Immature natural killer cell (primary cell): ENCODE data around the gene UBAC1. TPM values are rescaled to one million over a fixed set of nuclear protein-coding genes. Genes with fewer than 3 reads are reported as not detected.

ENCODE experiments used
- DNase-seq, 3 donors: peaks; one replicate each; pipeline ENCODE4 v3.0.0; 2022; ENCODE audit warnings: mixed read lengths in 1 of 3
- H3K27ac Mint-ChIP-seq, 6 donors: one replicate each; pipeline ENCODE4 v1.8.0; 2020; ENCODE audit warnings: mixed read lengths in 6 of 6, mild to moderate bottlenecking in 5 of 6, inconsistent platforms in 4 of 6, moderate library complexity in 3 of 6
- H3K27me3 Mint-ChIP-seq, 3 donors: one replicate each; pipeline ENCODE4 v1.8.0; 2020 to 2021; ENCODE audit warnings: low read depth in 3 of 3, mild to moderate bottlenecking in 3 of 3, mixed read lengths in 3 of 3, moderate library complexity in 3 of 3, inconsistent platforms in 1 of 3
- H3K36me3 Mint-ChIP-seq, 3 donors: one replicate each; pipeline ENCODE4 v1.8.0; 2020; ENCODE audit warnings: mixed read lengths in 3 of 3, inconsistent platforms in 2 of 3, mild to moderate bottlenecking in 2 of 3
- H3K4me1 Mint-ChIP-seq, 2 donors: one replicate each; pipeline ENCODE4 v1.8.0; 2020; ENCODE audit warnings: inconsistent platforms in 2 of 2, mild to moderate bottlenecking in 2 of 2, mixed read lengths in 2 of 2, moderate library complexity in 1 of 2
- H3K4me3 Mint-ChIP-seq, 5 donors: one replicate each; pipeline ENCODE4 v1.8.0; 2020; ENCODE audit warnings: mild to moderate bottlenecking in 5 of 5, mixed read lengths in 5 of 5, inconsistent platforms in 3 of 5, moderate library complexity in 3 of 5
- H3K9me3 Mint-ChIP-seq, 6 donors: one replicate each; pipeline ENCODE4 v1.8.0; 2020; ENCODE audit warnings: mild to moderate bottlenecking in 6 of 6, mixed read lengths in 6 of 6, inconsistent platforms in 4 of 6, moderate library complexity in 3 of 6
- polyA plus RNA-seq, 3 donors: library from polyadenylated mRNA; unstranded; fragments of 300-500 nt; fragmentation: Illumina TruSeq; gene quantifications; one replicate each; pipeline ENCODE4 v1.2.3, GENCODE V29; 2021

Gene UBAC1, protein sequence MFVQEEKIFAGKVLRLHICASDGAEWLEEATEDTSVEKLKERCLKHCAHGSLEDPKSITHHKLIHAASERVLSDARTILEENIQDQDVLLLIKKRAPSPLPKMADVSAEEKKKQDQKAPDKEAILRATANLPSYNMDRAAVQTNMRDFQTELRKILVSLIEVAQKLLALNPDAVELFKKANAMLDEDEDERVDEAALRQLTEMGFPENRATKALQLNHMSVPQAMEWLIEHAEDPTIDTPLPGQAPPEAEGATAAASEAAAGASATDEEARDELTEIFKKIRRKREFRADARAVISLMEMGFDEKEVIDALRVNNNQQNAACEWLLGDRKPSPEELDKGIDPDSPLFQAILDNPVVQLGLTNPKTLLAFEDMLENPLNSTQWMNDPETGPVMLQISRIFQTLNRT
- 10 to 100 TPM; 16.4 to 28.3 (median 17.7) TPM for polyA plus RNA-seq

DNA sequence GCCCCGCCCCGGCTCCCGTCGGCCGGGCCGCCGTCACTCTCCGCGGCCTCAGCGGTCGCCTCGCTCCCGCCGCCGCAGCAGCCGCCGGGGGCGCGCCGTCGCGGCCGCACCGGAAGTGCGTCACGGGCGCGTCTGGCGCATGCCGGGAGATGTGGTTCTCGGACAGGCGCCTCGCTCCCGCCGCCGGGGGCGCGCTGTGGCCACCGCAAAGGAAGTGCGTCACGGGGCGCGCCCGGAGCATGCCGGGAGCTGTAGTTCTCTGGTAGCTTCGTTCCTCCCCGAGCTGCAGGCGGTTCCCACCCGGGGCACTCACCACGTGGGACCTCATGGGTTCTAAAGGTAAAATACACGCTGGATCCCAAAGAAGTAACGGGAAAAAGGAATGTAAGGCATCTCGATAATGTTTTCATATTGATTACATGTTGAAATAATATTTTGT lies at the start of gene UBAC1:
UBAC1 (minus strand) TSS at position 97 of the 439 bp plus-strand sequence. CDS start 211 bp downstream, outside the sequence.
- Mint-ChIP-seq H3K36me3 (no peaks in the 10 kb centered on the region), H3K27ac (peak within 1 kb of the TSS; percentile 81 to 93 (median 87))

GRCh38 chr9:136010615-136011361 lies 49.6 kb upstream of the UBAC1 start:
- H3K27ac Mint-ChIP-seq: no peak overlapping the region

More for the DNA sequence above, at the start of gene UBAC1:
- Mint-ChIP-seq H3K9me3 (no peaks in the 10 kb centered on the region), H3K27me3 (peaks cover 17 to 26% (median 17%) of the 10 kb centered on the region in 3 donors), H3K4me3 (peak within 1 kb of the TSS; percentile 79 to 88 (median 82)), H3K4me1 (peaks cover 22 to 26% of the 10 kb centered on the region in 2 donors)
- peak; percentile 93 to 96 (median 95) for DNase-seq

DNA sequence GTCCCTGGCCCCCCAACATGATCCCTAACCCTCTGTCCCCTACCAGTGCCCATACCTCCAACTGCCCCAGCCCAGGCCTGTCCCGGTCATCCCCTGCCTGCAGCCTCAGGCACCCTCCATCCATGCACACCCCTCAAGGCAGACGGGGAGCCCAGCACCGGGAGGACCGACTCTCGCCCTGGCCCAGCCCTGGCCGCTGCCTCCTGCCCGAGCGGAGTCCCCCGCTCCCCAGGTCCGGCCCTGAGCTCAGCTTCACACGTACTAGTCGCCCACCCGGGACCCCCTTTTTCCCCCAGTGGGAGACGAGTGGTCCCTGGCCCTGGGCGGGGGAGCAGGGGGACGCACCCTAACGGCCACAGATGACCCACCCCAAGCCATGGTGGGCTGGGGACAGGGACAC lies 49.0 kb upstream of the UBAC1 start:
- Mint-ChIP-seq H3K4me3 (no peak overlapping the region), H3K36me3 (peaks cover 0 to 9% (median 5%) of the 10 kb centered on the region in 3 donors), H3K9me3 (no peaks in the 10 kb centered on the region), H3K4me1 (no peaks in the 10 kb centered on the region), H3K27ac (no peak overlapping the region), H3K27me3 (peaks cover 0 to 4% (median 0%) of the 10 kb centered on the region in 3 donors)
- DNase-seq: no peak

More at GRCh38 chr9:136010615-136011361, 49.6 kb upstream of the UBAC1 start:
- H3K4me3 Mint-ChIP-seq: no peak overlapping the region
- H3K9me3 Mint-ChIP-seq: no peaks in the 10 kb centered on the region
- H3K4me1 Mint-ChIP-seq: no peaks in the 10 kb centered on the region
- DNase-seq: no peak
- peaks cover 0 to 4% (median 0%) of the 10 kb centered on the region in 3 donors for H3K27me3 Mint-ChIP-seq
- H3K36me3 Mint-ChIP-seq: peaks cover 0 to 9% (median 5%) of the 10 kb centered on the region in 3 donors

GRCh38 chr9:136009516-136009915 lies 48.3 kb upstream of the UBAC1 start:
- peaks cover 0 to 4% (median 0%) of the 10 kb centered on the region in 3 donors for H3K27me3 Mint-ChIP-seq
- no peak for DNase-seq
- H3K4me3 Mint-ChIP-seq: no peak overlapping the region
- H3K36me3 Mint-ChIP-seq: peaks cover 0 to 9% (median 5%) of the 10 kb centered on the region in 3 donors
- no peak overlapping the region for H3K27ac Mint-ChIP-seq
- H3K4me1 Mint-ChIP-seq: no peaks in the 10 kb centered on the region
- H3K9me3 Mint-ChIP-seq: no peaks in the 10 kb centered on the region

- Mint-ChIP-seq H3K27me3 (peaks cover 0 to 4% (median 0%) of the 10 kb centered on the region in 3 donors), H3K4me3 (no peak overlapping the region), H3K36me3 (peaks cover 0 to 9% (median 5%) of the 10 kb centered on the region in 3 donors), H3K4me1 (no peaks in the 10 kb centered on the region), H3K9me3 (no peaks in the 10 kb centered on the region), H3K27ac (no peak overlapping the region)
- no peak for DNase-seq
Measured at GRCh38 chr9:136008693-136008997, 47.5 kb upstream of the UBAC1 start.

GRCh38 chr9:136007934-136008692 lies 46.9 kb upstream of the UBAC1 start:
- Mint-ChIP-seq H3K4me1 (no peaks in the 10 kb centered on the region), H3K27me3 (peaks cover 0 to 4% (median 0%) of the 10 kb centered on the region in 3 donors)

DNA sequence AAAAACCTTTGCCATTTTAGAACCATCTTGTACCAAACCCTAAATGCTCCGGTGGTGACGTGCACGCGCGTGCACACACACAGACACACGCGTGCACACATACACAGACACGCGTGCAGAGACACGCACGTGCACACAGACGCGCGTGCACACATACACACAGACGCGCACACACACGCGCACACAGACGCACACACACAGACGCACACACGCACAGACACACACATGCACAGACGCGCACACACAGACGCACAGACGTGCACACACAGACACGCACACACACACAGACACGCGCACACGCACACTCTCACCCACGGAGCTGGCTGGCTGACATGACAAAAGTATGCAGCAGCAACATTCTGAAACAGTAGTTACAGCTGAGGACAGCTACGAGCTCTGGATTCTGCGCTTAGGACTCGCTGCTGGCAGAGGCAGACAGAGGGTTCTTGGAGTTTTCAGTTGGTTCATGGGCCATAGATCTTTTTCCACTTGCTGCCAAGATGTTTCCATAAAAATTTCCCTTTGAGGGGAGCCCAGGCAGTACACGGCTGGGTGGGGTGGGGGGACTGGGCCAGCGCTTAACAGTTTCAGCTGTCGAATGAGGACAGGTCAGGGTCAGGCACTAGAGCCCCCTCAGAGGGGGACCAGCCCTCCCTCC lies 46.2 kb upstream of the UBAC1 start:
- Mint-ChIP-seq H3K4me3 (no peak overlapping the region), H3K9me3 (no peaks in the 10 kb centered on the region), H3K36me3 (peaks cover 0 to 9% (median 5%) of the 10 kb centered on the region in 3 donors), H3K27ac (peak overlapping the region in 1 of 6 donors; percentile 2), H3K4me1 (no peaks in the 10 kb centered on the region), H3K27me3 (peaks cover 0 to 4% (median 0%) of the 10 kb centered on the region in 3 donors)
- DNase-seq: no peak

More at GRCh38 chr9:136007934-136008692, 46.9 kb upstream of the UBAC1 start:
- no peak for DNase-seq
- Mint-ChIP-seq H3K36me3 (peaks cover 0 to 9% (median 5%) of the 10 kb centered on the region in 3 donors), H3K9me3 (no peaks in the 10 kb centered on the region), H3K4me3 (no peak overlapping the region), H3K27ac (no peak overlapping the region)

- H3K36me3 Mint-ChIP-seq: peaks cover 0 to 9% (median 5%) of the 10 kb centered on the region in 3 donors
- H3K27ac Mint-ChIP-seq: no peak overlapping the region
- H3K9me3 Mint-ChIP-seq: no peaks in the 10 kb centered on the region
- H3K4me3 Mint-ChIP-seq: no peak overlapping the region
- no peaks in the 10 kb centered on the region for H3K4me1 Mint-ChIP-seq
- DNase-seq: no peak
- peaks cover 0 to 4% (median 0%) of the 10 kb centered on the region in 3 donors for H3K27me3 Mint-ChIP-seq
Measured at GRCh38 chr9:136006169-136006568, 45.0 kb upstream of the UBAC1 start.

DNA sequence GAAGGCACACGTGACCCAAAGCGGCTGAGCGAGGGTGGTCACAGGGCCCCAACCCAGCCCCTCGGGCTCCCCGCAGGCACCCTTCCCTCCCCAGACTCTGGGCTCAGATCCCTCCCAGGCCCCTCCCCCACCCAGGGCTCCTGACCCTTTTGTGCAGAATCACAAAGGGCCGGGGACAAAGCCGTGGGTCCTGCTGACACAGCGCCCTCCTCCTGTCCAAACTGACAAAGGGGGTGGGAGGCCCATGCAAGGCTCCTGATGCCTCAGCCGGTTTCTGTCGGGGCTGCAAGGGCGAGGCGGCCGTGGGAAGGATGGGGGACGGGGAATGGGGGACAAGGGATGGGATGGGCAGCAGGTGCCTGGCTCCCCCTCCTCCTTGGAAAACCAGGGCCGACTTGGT lies 43.5 kb upstream of the UBAC1 start:
- no peak for DNase-seq
- Mint-ChIP-seq H3K27ac (no peak overlapping the region), H3K36me3 (peaks cover 0 to 9% (median 5%) of the 10 kb centered on the region in 3 donors), H3K27me3 (peaks cover 0 to 4% (median 0%) of the 10 kb centered on the region in 3 donors), H3K4me3 (no peak overlapping the region), H3K9me3 (no peaks in the 10 kb centered on the region), H3K4me1 (no peaks in the 10 kb centered on the region)

- no peak for DNase-seq
- Mint-ChIP-seq H3K4me3 (no peak overlapping the region), H3K4me1 (no peaks in the 10 kb centered on the region), H3K27ac (no peak overlapping the region), H3K9me3 (no peaks in the 10 kb centered on the region), H3K36me3 (peaks cover 0 to 9% (median 5%) of the 10 kb centered on the region in 3 donors), H3K27me3 (peaks cover 0 to 4% (median 0%) of the 10 kb centered on the region in 3 donors)
Measured at GRCh38 chr9:136004219-136004618, 43.0 kb upstream of the UBAC1 start.

GRCh38 chr9:136003411-136004218 lies 42.4 kb upstream of the UBAC1 start:
- H3K27ac Mint-ChIP-seq: no peak overlapping the region
- H3K4me1 Mint-ChIP-seq: no peaks in the 10 kb centered on the region
- no peak overlapping the region for H3K4me3 Mint-ChIP-seq
- H3K27me3 Mint-ChIP-seq: peaks cover 0 to 4% (median 0%) of the 10 kb centered on the region in 3 donors
- no peaks in the 10 kb centered on the region for H3K9me3 Mint-ChIP-seq
- peaks cover 0 to 9% (median 5%) of the 10 kb centered on the region in 3 donors for H3K36me3 Mint-ChIP-seq
- DNase-seq: no peak

DNA sequence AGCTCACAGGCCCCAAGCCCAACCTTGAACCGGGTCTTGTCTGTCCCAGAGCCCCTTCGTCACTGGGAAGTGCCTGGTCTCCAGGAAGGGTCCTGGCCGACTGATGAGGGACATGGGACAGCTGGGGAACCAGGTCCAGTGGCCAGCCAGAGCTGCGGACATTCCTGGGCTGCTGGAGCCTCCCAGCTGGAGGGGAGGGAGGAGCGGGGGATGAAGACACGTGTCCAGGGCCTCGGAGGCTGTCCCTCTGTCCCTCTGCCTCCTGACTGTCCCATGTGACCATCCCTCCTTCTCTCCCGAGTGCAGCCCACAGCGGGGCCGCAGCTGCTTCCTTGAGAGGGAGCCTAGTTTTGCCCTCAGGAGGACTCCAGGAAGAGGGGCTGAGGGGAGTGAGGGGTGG lies 41.7 kb upstream of the UBAC1 start:
- H3K9me3 Mint-ChIP-seq: no peaks in the 10 kb centered on the region
- H3K36me3 Mint-ChIP-seq: peaks cover 0 to 8% (median 5%) of the 10 kb centered on the region in 3 donors
- H3K4me1 Mint-ChIP-seq: no peaks in the 10 kb centered on the region
- H3K27ac Mint-ChIP-seq: no peak overlapping the region
- H3K27me3 Mint-ChIP-seq: peaks cover 0 to 4% (median 0%) of the 10 kb centered on the region in 3 donors
- DNase-seq: no peak
- no peak overlapping the region for H3K4me3 Mint-ChIP-seq
